Esophagus muscularis mucosa (tissue), 4 donors: ENCODE results near the gene CMPK1.
"Not testable (repeated sequence)": the region's sequence is repeated elsewhere in the genome, so short reads cannot be mapped to it uniquely, and the experiment has no call there.

Source experiments
- CTCF ChIP-seq, 3 experiments: fragments of 200-600 bp in 2 of 3; fragments of 450-650 bp in 1 of 3; sonication (generic) in 2 of 3; IDR thresholded peaks; one replicate each; pipeline ENCODE4 v1.5.1; 2017 to 2019; ENCODE audit warnings: antibody characterized with exemption in 3 of 3, mild to moderate bottlenecking in 2 of 3, moderate library complexity in 1 of 3
- EP300 ChIP-seq: sonication (generic); formaldehyde crosslinking; IDR thresholded peaks from one replicate; pipeline ENCODE4 v1.6.1; 2017; ENCODE audit warnings: antibody characterized with exemption
- POLR2A ChIP-seq: fragments of 450-650 bp; IDR thresholded peaks from one replicate; pipeline ENCODE4 v1.6.1; 2017; ENCODE audit warnings: antibody characterized with exemption, moderate library complexity, mild to moderate bottlenecking, low read depth

GRCh38 chr1:47346979-47347378 lies 13.4 kb downstream of the CMPK1 start:
- not testable (repeated sequence) for TF ChIP-seq CTCF (IDR thresholded peaks at IDR 0.05); POLR2A; EP300
